HG02938 (cell line): Measurements from ENCODE around the gene TLL2.

ENCODE experiments used
- ATAC-seq: cut with Tn5 transposase; IDR thresholded peaks from one replicate; pipeline ENCODE4 v1.9.1; 2021; ENCODE audit warnings: mild to moderate bottlenecking, moderate library complexity; ENCODE audit not compliant: unreplicated experiment

TLL2 gene

DNA sequence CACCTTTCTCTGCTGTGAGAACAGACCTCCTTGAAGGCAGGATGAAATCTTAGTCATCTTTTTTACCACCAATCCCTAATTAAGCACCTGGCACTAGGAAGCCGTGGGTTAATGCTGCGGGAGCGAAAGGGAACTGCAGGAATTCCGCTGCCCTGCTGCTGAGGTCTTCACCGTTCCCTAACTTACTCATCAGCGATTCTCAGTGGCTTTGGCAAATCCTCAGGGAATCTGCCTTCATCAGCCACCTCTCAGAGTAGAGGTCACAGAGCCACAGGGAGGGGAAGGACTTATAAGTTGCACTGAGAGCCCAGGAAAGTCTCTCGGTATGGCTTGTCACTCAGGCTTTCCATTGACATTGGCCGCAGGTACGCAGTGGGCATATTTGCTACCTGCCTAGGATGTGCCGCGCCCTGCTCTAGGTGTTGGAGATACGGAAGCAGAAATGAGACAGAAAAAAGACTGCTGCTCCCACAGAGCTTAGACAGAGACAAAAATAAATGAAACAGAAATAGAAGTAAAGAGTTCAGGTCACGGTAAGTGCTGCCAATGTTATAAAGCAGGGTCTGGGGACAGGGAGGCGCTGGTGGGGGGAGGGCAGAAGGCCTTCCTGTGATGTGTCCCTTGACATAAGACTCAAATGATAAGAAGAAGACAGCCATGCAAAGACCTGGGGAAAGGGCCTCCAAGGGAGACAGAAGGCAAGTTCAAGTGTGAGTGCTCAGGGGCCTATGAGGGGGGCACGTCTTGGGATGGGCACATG, 82.3 kb downstream of the TLL2 start:
- ATAC-seq = no peak

DNA sequence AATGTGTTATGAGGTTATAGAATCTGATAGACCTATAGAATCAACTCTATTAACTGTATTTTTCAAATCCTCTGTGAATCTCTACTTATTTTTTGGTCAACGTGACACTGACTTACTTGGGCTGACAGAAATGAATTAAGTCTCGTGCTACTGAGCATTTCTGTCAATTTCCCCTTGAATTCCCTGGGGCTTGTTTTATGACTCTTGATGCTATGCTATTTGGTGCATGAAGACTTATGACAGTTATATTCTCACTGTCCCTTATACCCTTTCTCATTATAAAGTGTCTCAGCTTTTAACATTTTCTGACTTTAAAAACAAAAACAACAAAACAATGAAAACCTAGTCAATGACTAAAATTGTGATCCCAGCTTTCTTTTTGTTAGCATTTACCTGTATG, 86.4 kb downstream of the TLL2 start:
- no peak for ATAC-seq

DNA sequence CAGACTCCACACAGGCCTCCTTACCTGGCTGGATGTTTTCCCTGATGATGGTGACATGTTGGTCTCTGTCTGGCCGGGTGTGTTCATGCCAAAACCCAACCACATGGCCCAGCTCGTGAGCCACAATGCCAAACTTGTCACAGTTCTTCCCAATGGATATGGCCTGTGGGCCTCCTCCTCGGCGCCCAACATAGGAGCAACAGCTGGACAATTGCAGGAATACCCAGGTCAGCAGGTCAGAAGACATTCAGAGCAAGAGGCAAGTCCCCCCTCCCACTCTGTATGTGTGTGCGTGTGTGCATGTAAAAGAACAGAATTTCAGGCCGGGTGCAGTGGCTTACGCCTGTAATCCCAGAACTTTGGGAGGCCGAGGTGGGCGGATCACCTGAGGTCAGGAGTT, 91.2 kb downstream of the TLL2 start:
- ATAC-seq = no peak

DNA sequence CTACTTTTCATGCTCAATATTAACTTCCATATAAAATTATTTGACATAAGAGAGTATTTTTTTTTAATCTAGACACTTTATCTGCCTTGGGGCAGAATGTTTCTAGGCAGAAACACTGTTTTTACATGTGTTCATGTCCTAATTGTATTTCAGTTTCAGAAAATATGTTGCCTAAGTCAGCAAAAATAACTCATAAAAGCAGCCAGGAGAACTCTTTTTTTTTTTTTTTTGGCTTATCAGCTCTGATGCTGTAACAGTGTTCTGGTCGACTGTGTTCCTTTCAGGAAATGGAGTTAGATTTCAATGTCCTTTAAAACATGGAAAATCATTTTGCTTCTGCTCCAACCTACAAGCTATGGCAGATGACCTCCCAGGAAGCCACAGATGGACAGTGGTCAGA, 91.7 kb downstream of the TLL2 start:
- no peak for ATAC-seq

DNA sequence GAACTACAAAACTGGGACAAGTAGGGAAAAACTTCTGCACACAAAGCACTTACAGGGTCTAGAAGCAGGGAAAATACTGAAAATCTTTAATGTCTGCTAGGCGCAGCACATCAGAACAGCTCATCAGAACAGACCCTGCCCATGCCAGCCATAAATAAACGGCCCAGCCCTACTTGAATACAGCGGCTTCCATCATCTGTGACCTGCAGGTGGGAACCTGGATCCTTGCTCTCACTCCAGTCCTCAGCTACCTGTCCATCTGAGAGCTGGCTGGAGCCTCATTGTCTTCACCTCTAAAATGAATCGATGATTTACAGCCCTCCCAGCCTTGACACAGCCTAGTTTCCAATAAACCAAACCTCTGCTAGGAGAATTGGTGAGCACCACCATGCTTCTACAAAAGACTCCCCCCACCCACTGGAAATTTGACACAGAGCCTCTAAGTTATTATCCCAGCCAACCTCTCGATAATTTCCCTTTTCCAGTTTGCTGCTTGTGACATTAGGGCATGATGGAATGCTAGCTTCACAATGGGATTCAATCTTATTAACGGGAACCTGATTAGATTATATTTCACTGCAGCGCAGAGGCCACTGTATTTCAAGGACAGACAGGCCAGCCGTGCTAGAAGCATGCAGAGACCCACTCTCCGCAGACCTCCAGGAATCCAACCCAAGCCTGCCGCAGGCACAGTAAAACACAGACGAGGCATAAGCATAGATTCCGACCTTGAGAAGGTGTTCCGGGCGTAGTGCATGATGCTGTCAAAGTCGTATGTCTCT, 93.3 kb downstream of the TLL2 start:
- ATAC-seq = no peak

DNA sequence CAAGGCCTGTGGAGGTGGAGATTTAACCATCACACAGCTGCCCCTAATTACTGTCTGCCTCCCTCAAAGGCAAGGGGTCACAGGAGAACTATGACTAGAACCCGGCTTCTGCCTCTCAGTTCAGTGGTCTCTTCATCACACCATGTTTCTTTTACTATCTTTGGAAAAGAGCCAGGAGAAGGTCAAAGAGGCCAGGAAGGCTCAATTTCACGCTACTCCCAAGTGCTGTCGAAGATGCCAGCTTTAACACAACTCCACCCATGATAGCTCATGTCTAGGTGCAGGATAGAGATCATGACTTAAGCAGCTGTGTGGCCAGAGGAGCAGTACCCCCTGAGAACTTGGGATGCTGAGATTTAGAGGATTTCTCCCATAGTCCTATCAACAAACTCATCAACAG, 94.4 kb downstream of the TLL2 start:
- ATAC-seq = no peak

DNA sequence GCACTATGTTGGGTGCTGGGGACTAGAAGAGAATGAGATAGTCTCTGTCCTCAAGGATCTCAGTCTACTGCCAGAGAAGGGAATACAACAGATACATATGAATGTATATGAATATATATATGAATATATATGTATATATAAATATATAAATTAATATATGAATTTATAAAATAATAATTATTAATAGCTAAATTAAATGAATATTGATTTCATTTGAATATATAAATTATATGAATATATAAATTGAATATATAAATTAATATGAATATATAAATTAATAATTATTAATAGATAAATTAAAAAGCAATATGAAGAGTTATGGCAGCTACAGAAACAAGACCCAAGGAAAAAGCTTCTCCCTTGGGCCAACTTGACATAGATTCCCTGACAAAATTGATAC, 95.1 kb downstream of the TLL2 start:
- no peak for ATAC-seq

DNA sequence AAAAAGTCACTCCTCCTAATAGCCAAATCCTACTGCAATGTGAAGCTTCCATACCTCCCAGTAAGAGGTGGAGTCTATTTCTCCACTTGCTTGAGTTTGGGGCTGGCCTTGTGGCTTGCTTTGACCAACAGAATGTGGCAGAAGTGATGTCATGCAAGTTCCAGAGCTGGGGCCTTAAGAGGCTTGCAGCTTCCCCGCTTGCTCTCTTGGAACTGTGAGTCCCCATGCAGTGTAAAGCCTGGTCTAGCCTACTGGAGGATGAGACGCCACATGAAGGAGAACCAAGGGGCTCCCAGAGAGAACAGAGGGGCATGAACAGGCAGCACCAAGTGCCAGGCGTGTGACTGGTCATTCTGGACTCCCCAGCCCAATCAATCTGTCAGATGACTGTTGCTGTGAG, 96.3 kb downstream of the TLL2 start:
- ATAC-seq = no peak

DNA sequence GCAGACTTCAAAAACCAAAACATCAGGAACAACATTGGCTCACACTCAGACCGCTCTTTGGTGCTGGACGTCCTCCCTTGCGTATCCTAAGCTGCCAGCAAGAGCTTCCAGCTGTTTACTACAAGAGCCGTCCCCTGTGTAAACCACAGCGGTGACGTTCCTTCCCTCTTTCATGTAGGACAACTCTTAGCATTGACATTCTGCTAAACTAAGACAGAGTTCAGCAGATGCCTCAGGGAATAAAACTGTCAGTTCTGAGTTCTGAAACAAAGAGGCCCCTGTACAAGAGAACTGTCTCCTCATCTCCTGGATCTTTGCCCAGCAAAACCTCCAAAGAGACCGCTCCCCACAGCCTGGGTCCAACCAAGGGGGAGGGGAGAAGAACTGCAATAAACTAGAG, 97.1 kb downstream of the TLL2 start:
- ATAC-seq = no peak

DNA sequence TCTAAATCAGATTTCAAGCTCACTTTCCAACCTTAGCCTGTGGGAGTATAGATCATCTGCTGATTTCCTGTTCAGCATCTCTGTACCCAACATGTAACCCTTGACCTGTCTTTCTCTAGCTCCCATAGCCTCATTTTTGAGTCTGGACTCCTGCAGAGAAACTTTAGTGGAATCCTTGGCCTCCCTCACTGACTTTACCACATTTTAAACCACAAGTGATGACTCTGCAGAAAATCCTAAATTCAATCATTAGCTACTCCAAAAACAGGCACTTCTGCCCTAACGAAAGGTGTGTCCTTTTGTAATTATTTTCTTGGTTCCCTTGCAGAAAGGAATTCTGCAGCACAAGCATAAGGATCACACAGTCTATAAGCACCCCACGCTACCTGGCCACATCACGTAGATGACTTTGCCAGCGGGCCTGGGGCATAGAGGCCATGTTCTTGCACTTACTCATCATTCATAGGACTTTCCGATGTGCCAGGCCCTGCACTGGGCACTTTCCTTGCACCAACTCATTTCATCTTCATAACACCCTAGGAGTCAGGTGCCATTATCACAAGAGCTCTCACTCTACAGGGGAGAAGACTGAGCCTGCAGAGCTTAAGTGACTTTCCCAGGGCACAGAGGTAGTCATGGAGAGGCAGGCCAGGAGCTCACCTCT, 97.7 kb downstream of the TLL2 start:
- no peak for ATAC-seq

DNA sequence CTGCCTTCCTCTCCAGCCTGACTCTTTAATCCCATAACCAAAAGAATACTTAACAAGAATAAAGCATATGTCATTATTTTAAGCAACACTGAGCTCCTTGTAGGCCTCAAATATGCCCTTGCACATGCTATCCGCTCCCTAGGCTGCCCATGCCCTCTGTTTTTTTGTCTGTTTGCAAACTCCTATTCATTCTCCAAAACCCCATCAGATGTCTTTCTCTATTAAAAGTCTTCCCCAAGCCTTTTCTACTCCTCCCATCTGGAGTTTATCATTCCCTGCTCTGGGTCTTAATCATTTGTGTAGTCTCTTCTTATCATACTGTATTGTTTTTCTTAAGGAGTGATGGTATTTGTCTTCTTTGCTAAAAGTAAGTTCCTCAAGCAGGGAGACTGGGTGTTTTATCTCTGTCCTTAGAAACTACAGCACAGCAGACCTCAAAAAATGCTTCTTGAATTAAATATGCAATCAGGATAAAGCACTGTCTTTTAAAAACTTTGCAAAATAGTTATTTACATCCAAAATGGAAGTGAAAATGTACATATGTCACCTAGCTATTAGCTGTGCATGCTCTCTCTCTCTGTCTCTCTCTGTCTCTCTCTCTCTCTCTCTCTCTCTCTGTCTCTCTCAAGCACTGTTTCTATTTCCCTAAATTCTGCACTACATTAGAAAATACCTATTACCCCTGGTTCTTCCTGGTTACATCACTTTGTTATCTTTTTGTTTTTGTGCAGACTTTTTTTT, 98.4 kb downstream of the TLL2 start:
- no peak for ATAC-seq

DNA sequence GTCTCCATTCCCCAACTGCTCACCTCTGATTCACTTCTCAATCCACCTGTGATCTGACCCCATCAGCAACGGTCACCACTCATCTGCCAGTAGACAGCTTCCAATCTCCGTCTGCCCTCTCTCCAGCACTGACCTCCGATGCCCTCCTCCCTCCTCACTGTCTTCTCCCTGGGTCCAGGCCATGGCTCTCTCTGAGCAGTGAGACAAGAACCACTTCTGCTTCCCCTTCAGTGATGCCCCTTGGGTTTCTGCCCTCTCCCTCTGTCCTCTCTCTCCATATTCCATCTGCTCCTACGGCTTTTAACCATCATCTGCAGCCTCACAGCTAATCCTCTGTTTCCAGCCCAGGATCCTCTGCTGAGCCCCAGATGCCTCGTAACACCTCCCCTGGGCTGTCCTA, 99.4 kb downstream of the TLL2 start:
- no peak for ATAC-seq

DNA sequence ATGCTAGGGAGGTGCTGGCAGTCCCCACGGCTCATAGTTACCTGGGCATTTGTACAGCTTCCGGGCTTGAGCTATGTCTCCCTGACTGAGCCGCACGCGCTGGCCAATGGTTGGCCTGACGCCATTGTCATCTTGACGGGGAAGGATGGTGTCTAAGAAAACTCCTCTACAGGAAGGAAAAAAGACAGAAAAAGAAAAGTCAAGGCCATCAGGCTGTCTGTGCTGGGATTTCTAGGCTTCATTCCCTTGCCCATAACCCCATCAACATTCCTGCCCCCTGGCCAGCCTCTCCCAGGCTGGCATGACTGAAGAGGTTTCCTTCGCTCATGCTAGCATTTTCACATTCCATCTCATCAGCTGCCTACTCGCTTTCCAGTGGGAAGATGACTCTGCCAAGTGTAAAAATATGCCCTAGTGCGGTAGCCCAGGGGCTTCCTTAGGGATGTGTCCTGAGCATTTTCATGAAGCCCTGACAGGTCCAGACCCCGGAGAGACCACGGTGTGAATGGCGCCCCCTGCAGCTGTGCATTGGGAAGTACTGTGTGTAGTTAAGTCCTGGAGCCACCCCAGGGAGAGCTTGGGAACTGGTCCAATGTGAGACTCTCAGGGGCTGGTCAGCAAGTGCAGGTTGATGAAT, 100.5 kb downstream of the TLL2 start:
- ATAC-seq = no peak

DNA sequence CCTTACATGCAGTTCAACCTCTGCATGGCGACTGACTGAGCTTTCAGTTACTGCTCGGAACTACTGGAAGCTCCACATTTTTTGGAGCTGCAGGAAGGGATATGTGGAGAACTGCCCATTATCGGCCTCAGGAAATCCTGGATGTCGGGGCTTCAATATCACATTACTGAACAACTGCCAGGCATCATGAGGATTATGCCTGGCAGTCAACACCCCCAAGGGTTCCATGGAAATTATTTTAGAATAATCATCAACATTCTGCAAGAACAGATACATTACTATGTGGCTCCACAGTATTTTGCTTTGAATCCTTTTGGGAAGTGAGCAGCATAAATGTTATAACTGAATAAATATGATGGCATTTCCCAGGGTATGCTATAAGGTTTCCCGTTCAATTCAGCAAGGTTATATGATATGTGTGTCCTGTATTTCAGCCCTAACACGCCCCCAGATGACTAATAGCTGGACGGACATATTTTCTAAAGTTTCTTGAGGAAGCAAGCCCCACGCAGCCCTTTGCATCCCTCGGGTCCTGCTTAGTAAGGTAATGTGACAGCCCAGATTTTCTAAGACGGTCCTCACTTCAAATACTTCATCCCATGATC, 101.9 kb downstream of the TLL2 start:
- ATAC-seq = no peak

DNA sequence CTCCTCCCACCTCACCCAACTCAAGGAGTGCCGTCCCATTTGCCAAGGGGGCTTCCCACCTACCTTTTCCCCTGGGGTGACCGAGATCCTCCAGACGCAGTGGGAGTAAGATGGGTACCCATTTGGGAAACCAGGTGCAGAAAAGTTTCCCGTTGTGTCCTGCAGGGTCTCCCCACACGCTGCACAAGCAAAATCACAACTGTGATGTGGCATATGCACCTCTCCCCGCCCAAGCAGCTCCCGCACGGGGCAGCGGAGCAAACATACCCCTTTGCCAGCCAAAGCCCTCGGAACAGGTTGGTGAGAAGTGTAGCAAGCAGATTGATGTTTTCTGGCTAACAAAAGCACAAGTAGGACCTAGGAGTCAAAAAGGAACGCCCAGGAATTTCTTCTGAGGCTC, 103.4 kb downstream of the TLL2 start:
- ATAC-seq = no peak

DNA sequence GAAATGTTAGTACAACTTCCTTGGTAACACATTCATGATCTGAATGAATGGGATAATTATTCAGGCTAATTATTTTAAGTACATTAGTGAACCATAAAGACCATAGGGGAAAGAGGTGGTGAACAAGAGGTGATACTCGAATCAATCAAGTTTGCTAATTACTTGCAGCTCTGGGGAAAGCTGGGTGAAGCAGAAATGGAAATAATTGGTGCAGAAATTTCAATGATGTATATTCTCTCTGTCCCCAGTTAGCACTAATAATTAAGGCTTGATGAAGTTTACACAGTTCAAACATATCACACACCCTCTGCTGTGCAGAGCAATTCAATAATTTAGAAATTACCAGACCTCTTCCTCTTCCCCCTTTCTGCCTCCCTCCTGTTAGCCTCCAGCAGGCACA, 105.5 kb downstream of the TLL2 start:
- ATAC-seq = no peak

DNA sequence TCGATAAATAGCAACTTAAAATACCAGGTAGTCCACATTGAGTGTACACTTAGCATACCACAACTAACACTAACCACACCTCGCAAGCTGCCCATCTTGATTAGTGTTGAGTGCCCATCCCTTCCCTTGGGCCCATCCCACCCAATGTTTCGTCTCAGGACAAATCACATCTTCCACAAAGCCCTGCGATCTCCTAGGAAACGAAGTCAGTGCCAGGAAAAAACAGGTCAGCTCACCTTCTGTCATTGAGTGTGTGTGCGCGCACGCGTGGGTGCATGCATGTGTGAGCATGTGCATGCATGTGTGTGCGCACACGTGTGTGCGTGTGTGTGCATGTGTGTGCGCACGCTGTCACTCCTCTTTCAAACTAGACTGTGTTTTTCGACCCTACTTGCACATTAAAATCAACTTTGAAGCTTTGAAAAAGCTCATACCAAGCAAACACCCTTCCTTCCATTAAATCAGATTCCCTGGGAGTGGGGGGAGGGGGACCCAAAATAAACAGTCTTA, 106.1 kb downstream of the TLL2 start:
- no peak for ATAC-seq

DNA sequence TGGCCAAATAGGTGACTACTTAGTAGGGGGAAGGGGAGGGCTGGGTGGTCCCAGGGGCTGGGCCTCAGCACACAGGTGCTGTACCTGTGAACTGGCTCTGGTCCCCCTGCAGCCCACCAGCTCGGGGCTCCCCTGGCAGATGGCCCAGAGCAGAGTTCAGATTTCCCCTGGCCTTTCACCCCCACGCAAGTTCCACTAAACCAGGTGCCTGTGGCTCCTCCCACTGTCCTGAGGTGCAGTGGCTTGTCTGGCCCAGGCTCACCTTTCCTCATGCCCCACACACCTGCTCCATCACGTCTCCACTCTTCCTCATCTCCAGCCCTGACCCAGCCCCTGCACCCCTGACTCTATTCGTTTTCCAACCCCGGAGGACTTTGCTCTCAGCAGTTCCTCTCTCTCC, 107.6 kb downstream of the TLL2 start:
- ATAC-seq = no peak

DNA sequence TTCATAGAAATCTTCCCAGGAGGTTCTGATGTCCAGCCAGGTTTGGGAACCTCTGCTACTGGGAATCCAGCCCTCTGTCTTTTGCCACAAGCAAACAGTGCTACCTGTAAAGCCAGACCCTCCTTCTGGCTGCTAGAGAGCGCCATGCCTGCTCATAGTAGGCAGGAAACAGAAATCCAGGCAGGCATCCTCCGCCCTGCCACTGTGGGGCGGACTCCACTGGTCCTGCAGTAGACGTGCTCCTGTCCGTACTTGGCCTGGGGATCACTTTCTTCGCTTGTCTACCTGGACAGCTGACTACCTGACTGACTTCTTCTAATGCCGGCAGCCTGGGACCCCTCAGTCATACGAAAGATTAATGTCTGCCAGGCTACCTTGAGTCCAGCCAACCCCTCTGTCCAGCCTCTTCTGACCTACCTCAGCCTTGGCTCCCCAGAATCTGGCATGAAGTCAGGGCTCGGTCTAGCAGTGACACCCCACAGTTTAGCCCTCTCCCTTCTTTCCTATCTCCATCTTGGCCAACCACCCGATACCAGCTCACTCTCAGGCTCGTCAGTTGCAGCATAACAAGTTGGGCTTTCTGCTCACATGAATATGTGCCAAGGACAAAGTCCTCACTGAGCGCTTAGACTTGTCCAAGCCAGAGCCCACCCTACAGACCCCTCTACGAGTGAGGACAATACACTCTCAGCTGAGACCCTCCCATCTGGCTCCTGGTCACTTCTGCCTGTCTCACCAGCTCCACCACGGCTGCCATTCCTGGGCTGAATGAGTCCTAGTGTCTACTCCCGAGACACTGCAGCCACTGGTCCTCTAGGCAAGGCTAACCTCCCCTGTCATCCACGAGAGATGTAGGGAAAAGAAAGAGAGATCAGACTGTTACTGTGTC, 111.1 kb downstream of the TLL2 start:
- no peak for ATAC-seq
